DOHH2 (cell line): ENCODE measurements around the gene IL12A.

Experiments
- CTCF ChIP-seq: fragments of 200-600 bp; sonication (generic); IDR thresholded peaks from one replicate; pipeline ENCODE4 v1.5.1; 2014; ENCODE audit warnings: antibody characterized with exemption, mild to moderate bottlenecking, low read depth, low read length; ENCODE audit not compliant: poor library complexity, severe bottlenecking
- EZH2phosphoT487 ChIP-seq: fragments of 200-600 bp; sonication (generic); IDR thresholded peaks from 2 replicates; pipeline ENCODE4 v1.6.1; 2017; ENCODE audit warnings: borderline replicate concordance, mild to moderate bottlenecking, antibody characterized with exemption, low read length, moderate library complexity, mixed read lengths

GRCh38 chr3:159988617-159989271 is at the start of gene IL12A:
- peak; percentile 93 for TF ChIP-seq CTCF
- 0 out of 2 replicates have a peak, but pooled peaks have one; percentile 28 for TF ChIP-seq EZH2phosphoT487
